K562 (cell line): ENCODE measurements around the gene NUCKS1. TPM values are rescaled to one million over a fixed set of nuclear protein-coding genes. Genes with fewer than 3 reads are reported as not detected.
A peak's percentile ranks its signal among the peaks of the same experiment; 100 is the strongest.

Source experiments
- ARID2 ChIP-seq: fragments of 450-650 bp; IDR thresholded peaks from 2 replicates; pipeline ENCODE4 v1.6.1; 2017; ENCODE audit warnings: antibody characterized with exemption, mild to moderate bottlenecking
- DPF2 ChIP-seq: fragments of 450-650 bp; IDR thresholded peaks from 2 replicates; pipeline ENCODE4 v1.6.1; 2016
- GTF2E2 ChIP-seq: fragments of 200-800 bp; sonication (Bioruptor generic); IDR thresholded peaks from 2 replicates; pipeline ENCODE4 v1.6.1; 2016; ENCODE audit warnings: missing genetic modification characterization, missing compliant biosample characterization
- JUNB ChIP-seq: fragments of 450-650 bp; formaldehyde crosslinking; conservative IDR thresholded peaks from 2 replicates; pipeline ENCODE4 v1.4.0; 2020; ENCODE audit warnings: mild to moderate bottlenecking
- L3MBTL2 ChIP-seq: fragments of 450-650 bp; IDR thresholded peaks from 2 replicates; pipeline ENCODE4 v1.6.1; 2016; ENCODE audit warnings: mild to moderate bottlenecking, moderate library complexity
- MCM3 ChIP-seq: fragments of 450-650 bp; IDR thresholded peaks from 2 replicates; pipeline ENCODE4 v1.6.1; 2016
- NFYB ChIP-seq: IDR thresholded peaks from 2 replicates; pipeline ENCODE4 v1.6.1; 2011; ENCODE audit warnings: mild to moderate bottlenecking, moderate library complexity; ENCODE audit not compliant: insufficient read length; ENCODE audit errors: extremely low read depth
- NR2C2 ChIP-seq, 2 experiments: fragments of 200-800 bp in 1 of 2; sonication (Bioruptor generic) in 1 of 2; sonication (generic) in 1 of 2; formaldehyde crosslinking in 1 of 2; IDR thresholded peaks; 2 replicates each; pipeline versions ENCODE4 v1.6.1 to v1.8.0; 2016 to 2022; ENCODE audit warnings: mild to moderate bottlenecking in 1 of 2, missing compliant biosample characterization in 1 of 2, missing genetic modification characterization in 1 of 2, missing genetic modification reagents in 1 of 2
- NR2F6 ChIP-seq: fragments of 450-650 bp; formaldehyde crosslinking; IDR thresholded peaks from 2 replicates; pipeline ENCODE4 v1.4.0; 2020; ENCODE audit warnings: mild to moderate bottlenecking
- PHF21A ChIP-seq: fragments of 450-650 bp; IDR thresholded peaks from 2 replicates; pipeline ENCODE4 v1.6.1; 2017; ENCODE audit warnings: low read depth, borderline replicate concordance
- PTRF ChIP-seq: fragments of 450-650 bp; IDR thresholded peaks from 2 replicates; pipeline ENCODE4 v1.6.1; 2016; ENCODE audit warnings: mild to moderate bottlenecking, missing genetic modification characterization, missing compliant biosample characterization
- RNF219 ChIP-seq: fragments of 250-450 bp; sonication (Bioruptor Pico); IDR thresholded peaks from 2 replicates; pipeline ENCODE4 v1.5.0; 2022; ENCODE audit warnings: mild to moderate bottlenecking
- SFPQ ChIP-seq: fragments of 200-400 bp; formaldehyde crosslinking; IDR thresholded peaks from 2 replicates; pipeline ENCODE4 v1.6.1; 2017; ENCODE audit warnings: mild to moderate bottlenecking, low read depth, low read length, moderate library complexity
- SIRT6 ChIP-seq: IDR thresholded peaks from one replicate; pipeline ENCODE4 v1.6.1; 2012; ENCODE audit warnings: low read depth, mild to moderate bottlenecking, control low read depth, inconsistent platforms, low read length, moderate library complexity
- ZNF57 ChIP-seq: fragments of 450-650 bp; formaldehyde crosslinking; IDR thresholded peaks from 2 replicates; pipeline ENCODE4 v1.4.0; 2020; ENCODE audit warnings: mild to moderate bottlenecking, moderate library complexity
- ZNF584 ChIP-seq: fragments of 200-800 bp; sonication (Bioruptor generic); IDR thresholded peaks from 2 replicates; pipeline ENCODE4 v1.6.1; 2016; ENCODE audit warnings: low read depth, mild to moderate bottlenecking, missing genetic modification characterization, missing compliant biosample characterization
- polyA plus RNA-seq, 8 experiments: library from polyadenylated mRNA; depleted of rRNA in 4 of 8; stranded (reverse) in 5 of 8; unstranded in 3 of 8; fragments of >200 nt; fragmentation: Nextera tagmentation in 2 of 8; fragmentation: Illumina TruSeq in 1 of 8; extraction: Ambion mirVana in 2 of 8; extraction: Trizol in 1 of 8; gene quantifications; 2 replicates each; pipeline versions ENCODE4 v1.2.1 to v1.2.3, GENCODE V29; 2011 to 2014; ENCODE audit warnings: inconsistent platforms in 1 of 8, missing spikeins in 1 of 8
- total RNA-seq, 7 experiments: library from RNA; depleted of rRNA in 6 of 7; stranded (reverse); fragments of >200 nt in 6 of 7; fragmentation: Illumina TruSeq in 2 of 7; extraction: Trizol in 2 of 7; gene quantifications; 2 replicates each; pipeline versions ENCODE4 v1.2.1 to v1.2.3, GENCODE V29; 2011 to 2021; ENCODE audit warnings: low replicate concordance in 1 of 7

The NUCKS1 gene
- total and polyA plus RNA-seq, 9 of the 15 experiments (the other 6 are each of a cell fraction or from before 2014, with no cell fraction given): 66.7 to 244 (median 149) TPM

DNA sequence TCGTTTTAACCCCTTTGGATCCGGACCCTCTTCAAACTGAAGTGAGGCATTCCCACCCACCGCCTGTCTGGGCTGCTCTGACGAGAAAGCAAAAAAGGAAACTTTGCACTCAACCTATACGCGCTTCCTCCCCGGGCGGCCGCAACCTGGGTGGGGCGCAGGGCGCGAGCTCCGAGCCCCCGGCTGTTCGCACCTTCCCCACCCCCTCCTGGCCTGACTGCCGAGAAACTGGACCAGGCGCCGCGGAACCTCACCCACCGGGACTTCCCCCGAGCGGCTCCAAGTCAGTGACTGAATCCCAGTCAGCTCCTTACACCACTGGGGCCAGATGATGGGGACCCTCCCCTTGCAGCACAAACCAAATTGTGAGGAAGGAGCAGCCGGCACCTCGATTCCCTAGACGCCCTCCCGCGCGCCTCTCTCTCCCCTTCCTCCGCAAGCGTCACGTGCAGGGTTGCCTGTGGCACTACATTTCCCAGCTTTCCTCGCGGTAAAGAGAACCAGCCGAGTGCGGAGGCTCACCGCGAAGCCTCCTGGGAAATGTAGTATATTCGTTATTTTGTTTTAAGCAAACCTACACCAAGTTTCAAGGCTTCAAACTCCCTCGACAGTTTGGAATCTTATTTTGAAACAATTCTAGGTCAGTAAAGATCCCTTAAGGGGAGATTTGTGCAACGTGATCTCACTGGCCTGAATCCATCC lies 25.2 kb upstream of the NUCKS1 start, which contains the start of gene RAB29 (continued):
- TF ChIP-seq NFYB: no peak
- TF ChIP-seq SFPQ: no peak
- TF ChIP-seq ZNF584 (CRISPR knock-in tag): no peak
- no peak for TF ChIP-seq ZNF57 (CRISPR knock-in tag)
- TF ChIP-seq PHF21A: no peak
- no peak for TF ChIP-seq NR2F6 (CRISPR knock-in tag)
- TF ChIP-seq DPF2: no peak; the same call in none of the 2 replicates
- 0 out of 2 replicates have a peak, but pooled peaks have one; percentile 20 for TF ChIP-seq RNF219 (CRISPR knock-in tag)
- peak; percentile 46; the same call in 1 of the 2 replicates for TF ChIP-seq ARID2
- TF ChIP-seq NR2C2 (CRISPR knock-in tag; IDR thresholded peaks at IDR 0.05): no peak
- TF ChIP-seq NR2C2 (tag; IDR thresholded peaks at IDR 0.05): peak; percentile 82
- TF ChIP-seq GTF2E2 (tag): no peak
- no peak for TF ChIP-seq PTRF (tag)
- TF ChIP-seq MCM3: no peak
- no peak for TF ChIP-seq SIRT6
- peak; percentile 94 for TF ChIP-seq L3MBTL2
- TF ChIP-seq JUNB (CRISPR knock-in tag): no peak
